SK-N-SH (cell line): ENCODE results near the gene ZNF620. TPM values are rescaled to one million over a fixed set of nuclear protein-coding genes. Genes with fewer than 3 reads are reported as not detected.
A peak's percentile ranks its signal among the peaks of the same experiment; 100 is the strongest.

Source experiments
- CTCF ChIA-PET: fragments of 300-600, 350-600 bp; formaldehyde crosslinking; extraction: SDS; loops from one replicate; lab custom pipeline; 2021; lab: Yijun Ruan, JAX
- POLR2A ChIA-PET: fragments of 350-600 bp; sonication (Branson Sonifier 250); formaldehyde crosslinking; extraction: SDS; loops from one replicate; lab custom pipeline; 2020; ENCODE audit warnings: antibody characterized with exemption, inconsistent platforms; lab: Yijun Ruan, JAX
- DNase-seq: peaks from one replicate; pipeline ENCODE4 v3.0.0; 2012
- H2AFZ ChIP-seq: fragments of 200-600 bp; sonication (generic); 2 replicates; pipeline ENCODE4 v1.8.1; 2016; ENCODE audit warnings: antibody characterized with exemption, mild to moderate bottlenecking, low read depth
- H3F3A ChIP-seq: fragments of 200-600 bp; sonication (generic); replicated peaks from 2 replicates; pipeline ENCODE3; 2016; ENCODE audit warnings: antibody characterized with exemption, mild to moderate bottlenecking; ENCODE audit not compliant: insufficient read depth
- H3K27ac ChIP-seq, 2 experiments: fragments of 200-500 bp in 1 of 2; fragments of 200-600 bp in 1 of 2; sonication (Bioruptor generic) in 1 of 2; sonication (generic), shearing (Covaris generic) in 1 of 2; 2 replicates each; pipeline versions ENCODE4 v1.5.1 to v1.6.1; 2014 to 2016; ENCODE audit warnings: low read depth in 2 of 2, inconsistent platforms in 1 of 2, low read length in 1 of 2, mild to moderate bottlenecking in 1 of 2, mixed read lengths in 1 of 2
- H3K27me3 ChIP-seq: fragments of 200-600 bp; sonication (generic), shearing (Covaris generic); 2 replicates; pipeline ENCODE4 v1.6.1; 2016; ENCODE audit warnings: mixed run types; ENCODE audit not compliant: insufficient read depth
- H3K36me3 ChIP-seq, 2 experiments: fragments of 200-500 bp in 1 of 2; fragments of 200-600 bp in 1 of 2; sonication (Bioruptor generic) in 1 of 2; sonication (generic) in 1 of 2; replicated peaks in 1 of 2; 2 replicates each; pipeline versions ENCODE3 to v1.5.1; 2014 to 2016; ENCODE audit warnings: low read length in 1 of 2, mild to moderate bottlenecking in 1 of 2; ENCODE audit not compliant: insufficient read depth in 2 of 2, control insufficient read depth in 1 of 2
- H3K4me1 ChIP-seq, 2 experiments: fragments of 200-500 bp in 1 of 2; fragments of 200-600 bp in 1 of 2; sonication (Bioruptor generic) in 1 of 2; sonication (generic), shearing (Covaris generic) in 1 of 2; 2 replicates each; pipeline versions ENCODE4 v1.5.1 to v1.6.1; 2014 to 2016; ENCODE audit warnings: low read depth in 1 of 2, low read length in 1 of 2, mixed run types in 1 of 2; ENCODE audit not compliant: insufficient read depth in 2 of 2, control insufficient read depth in 1 of 2
- H3K4me2 ChIP-seq: fragments of 200-600 bp; sonication (generic), shearing (Covaris generic); 2 replicates; pipeline ENCODE4 v1.6.1; 2017; ENCODE audit warnings: mixed run types
- H3K4me3 ChIP-seq, 2 experiments: fragments of 200-500 bp in 1 of 2; fragments of 200-600 bp in 1 of 2; sonication (Bioruptor generic) in 1 of 2; sonication (generic), shearing (Covaris generic) in 1 of 2; 2 replicates each; pipeline versions ENCODE4 v1.5.1 to v1.8.1; 2014 to 2016; ENCODE audit warnings: low read depth in 2 of 2, inconsistent platforms in 1 of 2, low read length in 1 of 2, mild to moderate bottlenecking in 1 of 2, mixed read lengths in 1 of 2, moderate library complexity in 1 of 2
- H3K79me2 ChIP-seq: fragments of 200-600 bp; sonication (generic); 2 replicates; pipeline ENCODE4 v1.8.1; 2017; ENCODE audit warnings: mild to moderate bottlenecking; ENCODE audit not compliant: insufficient read depth
- H3K9ac ChIP-seq: fragments of 200-600 bp; sonication (generic); 2 replicates; pipeline ENCODE4 v1.6.1; 2017; ENCODE audit warnings: mixed run types
- H3K9me2 ChIP-seq: fragments of 200-600 bp; sonication (generic); 2 replicates; pipeline ENCODE4 v1.6.1; 2017; ENCODE audit warnings: mixed run types
- H3K9me3 ChIP-seq: fragments of 200-600 bp; sonication (generic); 2 replicates; pipeline ENCODE4 v1.6.1; 2017; ENCODE audit warnings: mixed run types, mild to moderate bottlenecking, moderate library complexity
- H4K20me1 ChIP-seq: fragments of 200-600 bp; sonication (generic); 2 replicates; pipeline ENCODE4 v1.6.1; 2017; ENCODE audit warnings: mild to moderate bottlenecking, mixed run types; ENCODE audit not compliant: insufficient read depth
- CHD2 ChIP-seq: fragments of 150-350 bp; IDR thresholded peaks from 2 replicates; pipeline ENCODE4 v1.6.1; 2018; ENCODE audit warnings: low read length; ENCODE audit not compliant: partially characterized antibody
- ELF1 ChIP-seq: IDR thresholded peaks from 2 replicates; pipeline ENCODE4 v1.4.0; 2012
- EZH2phosphoT487 ChIP-seq: fragments of 200-600 bp; sonication (generic); IDR thresholded peaks from 2 replicates; pipeline ENCODE4 v1.6.1; 2017; ENCODE audit warnings: low read depth, mixed run types, mild to moderate bottlenecking, antibody characterized with exemption, moderate library complexity, borderline replicate concordance
- FOSL2 ChIP-seq: IDR thresholded peaks from 2 replicates; pipeline ENCODE4 v1.4.0; 2012; ENCODE audit warnings: low read depth, mild to moderate bottlenecking, moderate library complexity, borderline replicate concordance
- FOXJ3 ChIP-seq: sonication (generic); formaldehyde crosslinking; IDR thresholded peaks from 2 replicates; pipeline ENCODE4 v1.5.1; 2020; ENCODE audit warnings: mild to moderate bottlenecking, missing genetic modification reagents
- FOXM1 ChIP-seq: IDR thresholded peaks from 2 replicates; pipeline ENCODE4 v1.4.0; 2012; ENCODE audit warnings: low read depth, mild to moderate bottlenecking
- GABPA ChIP-seq: IDR thresholded peaks from 2 replicates; pipeline ENCODE4 v1.4.0; 2012; ENCODE audit warnings: low read depth, mild to moderate bottlenecking
- GATA2 ChIP-seq: sonication (generic); formaldehyde crosslinking; IDR thresholded peaks from 2 replicates; pipeline ENCODE4 v1.5.0; 2020; ENCODE audit warnings: mild to moderate bottlenecking, missing genetic modification reagents
- MEF2A ChIP-seq: IDR thresholded peaks from 2 replicates; pipeline ENCODE4 v1.4.0; 2012; ENCODE audit warnings: low read depth, borderline replicate concordance
- MXI1 ChIP-seq: IDR thresholded peaks from 2 replicates; pipeline ENCODE4 v1.6.1; 2012; ENCODE audit warnings: mild to moderate bottlenecking, low read depth, low read length, improper control_type of control experiment
- NFIC ChIP-seq: IDR thresholded peaks from 2 replicates; pipeline ENCODE4 v1.4.0; 2012; ENCODE audit warnings: borderline replicate concordance
- POLR2AphosphoS5 ChIP-seq: IDR thresholded peaks from 2 replicates; pipeline ENCODE4 v1.6.1; 2012; ENCODE audit warnings: low read depth, low read length
- RCOR1 ChIP-seq: fragments of 150-350 bp; IDR thresholded peaks from 2 replicates; pipeline ENCODE4 v1.6.1; 2017; ENCODE audit warnings: antibody characterized with exemption, low read length
- RFX5 ChIP-seq: IDR thresholded peaks from 2 replicates; pipeline ENCODE4 v1.6.1; 2012; ENCODE audit warnings: mild to moderate bottlenecking, improper control_type of control experiment, low read length
- SIN3A ChIP-seq: IDR thresholded peaks from 2 replicates; pipeline ENCODE4 v1.6.1; 2012; ENCODE audit warnings: low read depth, mild to moderate bottlenecking, low read length, moderate library complexity, borderline replicate concordance
- SMC3 ChIP-seq: IDR thresholded peaks from 2 replicates; pipeline ENCODE4 v1.6.1; 2012; ENCODE audit warnings: low read depth, low read length, improper control_type of control experiment
- TCF12 ChIP-seq: IDR thresholded peaks from 2 replicates; pipeline ENCODE4 v1.4.0; 2012
- WGBS: methylation state at CpG from one replicate; pipeline ENCODE4 v1.1.6; 2017; ENCODE audit warnings: low lambda C conversion rate; 5-methylcytosine and 5-hydroxymethylcytosine counted together
- polyA plus RNA-seq, 3 experiments: library from polyadenylated mRNA; depleted of rRNA; stranded (reverse); fragments of >200 nt; gene quantifications; 2 replicates each; pipeline ENCODE4 v1.2.3, GENCODE V29; 2012
- TF ChIP-seq, protein P1 (sequence below): IDR thresholded peaks from 2 replicates; pipeline ENCODE4 v1.4.0; 2012; ENCODE audit warnings: low read depth, borderline replicate concordance
- TF ChIP-seq, protein P2 (sequence below): IDR thresholded peaks from 2 replicates; pipeline ENCODE4; 2012
- TF ChIP-seq, protein P3 (sequence below): IDR thresholded peaks from 2 replicates; pipeline ENCODE4 v1.4.0; 2012; ENCODE audit warnings: low read depth, borderline replicate concordance

ZNF620 gene
- polyA plus RNA-seq, 1 of the 3 experiments (the other 2 are of a cell fraction) = 2.0 TPM

DNA sequence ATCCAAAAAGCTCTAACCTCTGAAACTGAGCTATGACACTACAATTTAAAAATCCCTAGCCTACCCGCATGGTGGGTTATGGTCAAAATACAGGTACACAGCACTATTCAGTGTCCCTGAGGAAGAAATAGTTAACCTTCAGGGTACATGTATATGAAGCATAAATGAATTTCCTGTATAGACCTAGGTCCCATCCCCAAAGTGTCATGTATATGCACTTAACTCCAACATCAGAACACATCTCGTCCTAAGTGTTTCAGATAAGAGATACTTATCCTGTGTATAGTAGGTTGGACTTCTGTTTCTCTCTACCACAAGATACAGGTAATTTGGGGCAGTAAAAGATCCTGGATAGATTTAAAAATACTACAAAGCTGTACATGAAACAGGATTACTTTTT, 42.3 kb upstream of the ZNF620 start (continued):
- TF ChIP-seq FOXM1 (no peak), SIN3A (no peak), CHD2 (no peak)

- no peaks in the 10 kb centered on the region for H3K9me3 ChIP-seq
- peaks cover 32 to 47% of the 10 kb centered on the region in 2 experiments for H3K36me3 ChIP-seq
- H3F3A ChIP-seq = peaks cover 63% of the 10 kb centered on the region
- TF ChIP-seq ELF1 = no peak
- TF ChIP-seq NFIC = 0 out of 2 replicates have a peak, but pooled peaks have one; percentile 6
- TF ChIP-seq POLR2AphosphoS5 = peak; percentile 58
- WGBS = 89% methylated on average over 8 of the region's 9 CpGs
- no peak overlapping the region for H3K9ac ChIP-seq
- no peak overlapping the region for H3K4me2 ChIP-seq
- ChIA-PET CTCF (interaction anchor here (1.0 kb wide), 1 partner anchor 14 kb away, joined by 3 read pairs; no protein-coding TSS in a partner anchor), POLR2A (interaction anchor here (1.3 to 1.5 kb wide), 2 partner anchors 11 to 41 kb away, joined by 4 read pairs; partner anchors contain the start of gene ZNF620)
- H3K27ac ChIP-seq = no peak overlapping the region; a peak in 1 of 4 replicates
- H3K4me1 ChIP-seq = no peaks in the 10 kb centered on the region
- no peak overlapping the region for H3K4me3 ChIP-seq
- H2AFZ ChIP-seq = no peak overlapping the region
- H3K27me3 ChIP-seq = no peaks in the 10 kb centered on the region
- H4K20me1 ChIP-seq = peaks cover 16% of the 10 kb centered on the region
- peaks cover 19% of the 10 kb centered on the region for H3K79me2 ChIP-seq
- DNase-seq = no peak
- H3K9me2 ChIP-seq = no peaks in the 10 kb centered on the region
Observed at GRCh38 chr3:40464339-40465110, 41.3 kb upstream of the ZNF620 start.

GRCh38 chr3:40465111-40465407, 40.8 kb upstream of the ZNF620 start:
- no peak overlapping the region for H3K4me2 ChIP-seq
- no peak overlapping the region for H3K27ac ChIP-seq
- peaks cover 13% of the 10 kb centered on the region for H4K20me1 ChIP-seq
- peaks cover 60% of the 10 kb centered on the region for H3F3A ChIP-seq
- H3K27me3 ChIP-seq = no peaks in the 10 kb centered on the region
- H2AFZ ChIP-seq = no peak overlapping the region
- POLR2A ChIA-PET = interaction anchor here (1.5 kb wide), 1 partner anchor 12 kb away, joined by 4 read pairs; no protein-coding TSS in a partner anchor
- DNase-seq = no peak
- TF ChIP-seq RCOR1 = no peak
- no peak for TF ChIP-seq EZH2phosphoT487
- no peak for TF ChIP-seq ELF1
- no peak for TF ChIP-seq FOXJ3
- TF ChIP-seq CHD2 = no peak
- TF ChIP-seq MEF2A = no peak
- TF ChIP-seq, protein P1, sequence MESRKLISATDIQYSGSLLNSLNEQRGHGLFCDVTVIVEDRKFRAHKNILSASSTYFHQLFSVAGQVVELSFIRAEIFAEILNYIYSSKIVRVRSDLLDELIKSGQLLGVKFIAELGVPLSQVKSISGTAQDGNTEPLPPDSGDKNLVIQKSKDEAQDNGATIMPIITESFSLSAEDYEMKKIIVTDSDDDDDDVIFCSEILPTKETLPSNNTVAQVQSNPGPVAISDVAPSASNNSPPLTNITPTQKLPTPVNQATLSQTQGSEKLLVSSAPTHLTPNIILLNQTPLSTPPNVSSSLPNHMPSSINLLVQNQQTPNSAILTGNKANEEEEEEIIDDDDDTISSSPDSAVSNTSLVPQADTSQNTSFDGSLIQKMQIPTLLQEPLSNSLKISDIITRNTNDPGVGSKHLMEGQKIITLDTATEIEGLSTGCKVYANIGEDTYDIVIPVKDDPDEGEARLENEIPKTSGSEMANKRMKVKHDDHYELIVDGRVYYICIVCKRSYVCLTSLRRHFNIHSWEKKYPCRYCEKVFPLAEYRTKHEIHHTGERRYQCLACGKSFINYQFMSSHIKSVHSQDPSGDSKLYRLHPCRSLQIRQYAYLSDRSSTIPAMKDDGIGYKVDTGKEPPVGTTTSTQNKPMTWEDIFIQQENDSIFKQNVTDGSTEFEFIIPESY = no peak
- TF ChIP-seq, protein P2, sequence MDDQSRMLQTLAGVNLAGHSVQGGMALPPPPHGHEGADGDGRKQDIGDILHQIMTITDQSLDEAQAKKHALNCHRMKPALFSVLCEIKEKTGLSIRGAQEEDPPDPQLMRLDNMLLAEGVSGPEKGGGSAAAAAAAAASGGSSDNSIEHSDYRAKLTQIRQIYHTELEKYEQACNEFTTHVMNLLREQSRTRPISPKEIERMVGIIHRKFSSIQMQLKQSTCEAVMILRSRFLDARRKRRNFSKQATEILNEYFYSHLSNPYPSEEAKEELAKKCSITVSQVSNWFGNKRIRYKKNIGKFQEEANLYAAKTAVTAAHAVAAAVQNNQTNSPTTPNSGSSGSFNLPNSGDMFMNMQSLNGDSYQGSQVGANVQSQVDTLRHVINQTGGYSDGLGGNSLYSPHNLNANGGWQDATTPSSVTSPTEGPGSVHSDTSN = no peak
- no peak for TF ChIP-seq NFIC
- no peak for TF ChIP-seq MXI1
- TF ChIP-seq SIN3A = no peak
- TF ChIP-seq RFX5 = no peak
- no peak for TF ChIP-seq SMC3
- no peak for TF ChIP-seq GATA2 (CRISPR knock-in tag)
- TF ChIP-seq, protein P3, sequence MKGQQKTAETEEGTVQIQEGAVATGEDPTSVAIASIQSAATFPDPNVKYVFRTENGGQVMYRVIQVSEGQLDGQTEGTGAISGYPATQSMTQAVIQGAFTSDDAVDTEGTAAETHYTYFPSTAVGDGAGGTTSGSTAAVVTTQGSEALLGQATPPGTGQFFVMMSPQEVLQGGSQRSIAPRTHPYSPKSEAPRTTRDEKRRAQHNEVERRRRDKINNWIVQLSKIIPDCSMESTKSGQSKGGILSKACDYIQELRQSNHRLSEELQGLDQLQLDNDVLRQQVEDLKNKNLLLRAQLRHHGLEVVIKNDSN = no peak
- TF ChIP-seq TCF12 = no peak
- no peak for TF ChIP-seq FOSL2
- no peak for TF ChIP-seq GABPA
- H3K4me1 ChIP-seq = no peaks in the 10 kb centered on the region
- peaks cover 14% of the 10 kb centered on the region for H3K79me2 ChIP-seq
- no peaks in the 10 kb centered on the region for H3K9me3 ChIP-seq
- peaks cover 29 to 44% of the 10 kb centered on the region in 2 experiments for H3K36me3 ChIP-seq
- CTCF ChIA-PET = no interaction called here
- no peaks in the 10 kb centered on the region for H3K9me2 ChIP-seq
- no peak overlapping the region for H3K9ac ChIP-seq
- H3K4me3 ChIP-seq = no peak overlapping the region
- 95% methylated on average over 4 of the region's 4 CpGs for WGBS
